Natural killer cell (primary cell): ENCODE measurements around the gene CEP128. TPM values are rescaled to one million over a fixed set of nuclear protein-coding genes. Genes with fewer than 3 reads are reported as not detected.

Source experiments
- ATAC-seq, 3 donors: fragments of 150-1000 bp in 2 of 3; fragments of 200-7000 bp in 1 of 3; cut with Tn5 transposase; 1 replicate in 1 of 3; 2 replicates in 2 of 3; pipeline ENCODE4 v1.10.0; 2021; ENCODE audit warnings: mild to moderate bottlenecking in 2 of 3, moderate library complexity in 2 of 3
- DNase-seq, 2 donors: peaks; one replicate each; pipeline versions ENCODE4 v3.0.0 to v3.0.0-alpha.2; 2013 to 2021; ENCODE audit warnings: mixed read lengths in 1 of 2
- H3K27ac ChIP-seq: one replicate; pipeline ENCODE4 v1.5.1; 2013; ENCODE audit warnings: mild to moderate bottlenecking, low read length
- H3K27me3 ChIP-seq: one replicate; pipeline ENCODE4 v1.6.1; 2013; ENCODE audit warnings: low read length; ENCODE audit not compliant: control insufficient read depth, insufficient read depth
- H3K36me3 ChIP-seq: one replicate; pipeline ENCODE4 v1.6.1; 2013; ENCODE audit warnings: low read length; ENCODE audit not compliant: control insufficient read depth, insufficient read depth
- H3K4me1 ChIP-seq: one replicate; pipeline ENCODE4 v1.6.1; 2013; ENCODE audit warnings: low read length; ENCODE audit not compliant: control insufficient read depth, insufficient read depth
- H3K4me3 ChIP-seq: one replicate; pipeline ENCODE4 v1.5.1; 2013; ENCODE audit warnings: low read length
- H3K9me3 ChIP-seq: one replicate; pipeline ENCODE4 v1.6.1; 2013; ENCODE audit warnings: low read length; ENCODE audit not compliant: control insufficient read depth, insufficient read depth
- H3K27ac Mint-ChIP-seq, 2 donors: one replicate each; pipeline ENCODE4 v1.8.0; 2022; ENCODE audit warnings: mild to moderate bottlenecking in 2 of 2, mixed read lengths in 2 of 2, moderate library complexity in 1 of 2
- H3K27me3 Mint-ChIP-seq, 2 donors: one replicate each; pipeline ENCODE4 v1.8.0; 2022; ENCODE audit warnings: low read depth in 2 of 2, mixed read lengths in 2 of 2
- H3K36me3 Mint-ChIP-seq: one replicate; pipeline ENCODE4 v1.8.0; 2022; ENCODE audit warnings: mixed read lengths
- H3K4me1 Mint-ChIP-seq, 2 donors: one replicate each; pipeline ENCODE4 v1.8.0; 2022; ENCODE audit warnings: mixed read lengths in 2 of 2
- H3K4me3 Mint-ChIP-seq: one replicate; pipeline ENCODE4 v1.8.0; 2022; ENCODE audit warnings: mild to moderate bottlenecking, moderate library complexity, mixed read lengths
- H3K9me3 Mint-ChIP-seq, 2 donors: one replicate each; pipeline ENCODE4 v1.8.0; 2022; ENCODE audit warnings: mixed read lengths in 2 of 2
- WGBS: methylation state at CpG from one replicate; pipeline ENCODE4 v1.1.7; 2013; ENCODE audit warnings: missing lambda C conversion rate; ENCODE audit not compliant: insufficient coverage; 5-methylcytosine and 5-hydroxymethylcytosine counted together
- intact Hi-C: fragments of 100-400 bp; cut with micrococcal nuclease; formaldehyde crosslinking; loops from one replicate; pipeline ENCODE4 v1.14.2; 2022
- total RNA-seq, 4 donors: library from RNA; stranded (reverse); fragments of 120-200 nt in 1 of 4; gene quantifications; one replicate each; pipeline versions ENCODE4 v1.2.3 to v1.2.4, GENCODE V29; 2013 to 2022
- TF ChIP-seq, protein P1 (sequence below): fragments of 200-600 bp; IDR thresholded peaks from one replicate; pipeline ENCODE4 v1.8.0; 2022; ENCODE audit warnings: antibody characterized with exemption

CEP128 gene
- total RNA-seq, 3 donors from 2014 or later (not counting 1 experiment from before 2014, with no cell fraction given): 14.4 to 16.7 (median 15.6) TPM

DNA sequence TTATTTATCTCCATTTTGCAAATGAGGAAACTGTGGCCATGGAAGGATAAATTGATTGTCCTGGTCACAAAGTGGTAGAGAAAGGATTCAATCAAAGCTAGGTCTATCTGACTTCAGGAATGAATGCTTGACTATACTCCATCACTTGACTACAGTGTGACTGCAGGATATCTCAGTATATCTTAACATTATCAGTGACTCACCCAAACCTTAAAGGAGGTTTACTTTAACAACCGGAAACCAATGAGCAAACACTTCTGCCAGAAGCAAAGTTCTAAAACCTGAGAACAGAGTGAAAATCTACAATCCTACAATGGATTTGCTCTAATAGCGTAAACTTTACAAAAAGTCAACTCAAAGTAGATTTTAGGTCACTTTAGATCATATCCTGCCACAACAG lies 277.0 kb downstream of the CEP128 start:
- ATAC-seq (no peak), DNase-seq (no peak)
- no peak overlapping the region for H3K4me3 Mint-ChIP-seq

GRCh38 chr14:80663541-80663940 lies 278.0 kb downstream of the CEP128 start:
- no peaks in the 10 kb centered on the region for H3K36me3 ChIP-seq
- H3K27ac ChIP-seq: no peak overlapping the region
- TF ChIP-seq, protein P1, sequence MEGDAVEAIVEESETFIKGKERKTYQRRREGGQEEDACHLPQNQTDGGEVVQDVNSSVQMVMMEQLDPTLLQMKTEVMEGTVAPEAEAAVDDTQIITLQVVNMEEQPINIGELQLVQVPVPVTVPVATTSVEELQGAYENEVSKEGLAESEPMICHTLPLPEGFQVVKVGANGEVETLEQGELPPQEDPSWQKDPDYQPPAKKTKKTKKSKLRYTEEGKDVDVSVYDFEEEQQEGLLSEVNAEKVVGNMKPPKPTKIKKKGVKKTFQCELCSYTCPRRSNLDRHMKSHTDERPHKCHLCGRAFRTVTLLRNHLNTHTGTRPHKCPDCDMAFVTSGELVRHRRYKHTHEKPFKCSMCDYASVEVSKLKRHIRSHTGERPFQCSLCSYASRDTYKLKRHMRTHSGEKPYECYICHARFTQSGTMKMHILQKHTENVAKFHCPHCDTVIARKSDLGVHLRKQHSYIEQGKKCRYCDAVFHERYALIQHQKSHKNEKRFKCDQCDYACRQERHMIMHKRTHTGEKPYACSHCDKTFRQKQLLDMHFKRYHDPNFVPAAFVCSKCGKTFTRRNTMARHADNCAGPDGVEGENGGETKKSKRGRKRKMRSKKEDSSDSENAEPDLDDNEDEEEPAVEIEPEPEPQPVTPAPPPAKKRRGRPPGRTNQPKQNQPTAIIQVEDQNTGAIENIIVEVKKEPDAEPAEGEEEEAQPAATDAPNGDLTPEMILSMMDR: no peak
- no peaks in the 10 kb centered on the region for H3K27me3 ChIP-seq
- no peaks in the 10 kb centered on the region for H3K4me1 ChIP-seq
- peaks cover 15% of the 10 kb centered on the region for H3K36me3 Mint-ChIP-seq
- H3K4me3 ChIP-seq: no peak overlapping the region
- H3K4me3 Mint-ChIP-seq: no peak overlapping the region
- no peak for ATAC-seq
- no peaks in the 10 kb centered on the region for H3K4me1 Mint-ChIP-seq
- H3K9me3 Mint-ChIP-seq: peaks cover 8% of the 10 kb centered on the region in 2 donors
- intact Hi-C loops: no loop called here
- WGBS: 92% methylated on average over 2 of the region's 2 CpGs
- no peaks in the 10 kb centered on the region for H3K27me3 Mint-ChIP-seq
- peaks cover 1% of the 10 kb centered on the region for H3K9me3 ChIP-seq
- no peak for DNase-seq
- H3K27ac Mint-ChIP-seq: no peak overlapping the region

More for the DNA sequence above, 277.0 kb downstream of the CEP128 start:
- H3K4me3 ChIP-seq: no peak overlapping the region
- H3K36me3 ChIP-seq: no peaks in the 10 kb centered on the region
- peaks cover 11 to 15% of the 10 kb centered on the region in 2 donors for H3K9me3 Mint-ChIP-seq
- no peaks in the 10 kb centered on the region for H3K27me3 ChIP-seq
- H3K36me3 Mint-ChIP-seq: peaks cover 25% of the 10 kb centered on the region
- H3K9me3 ChIP-seq: peaks cover 5% of the 10 kb centered on the region
- no peak overlapping the region for H3K27ac Mint-ChIP-seq
- no peaks in the 10 kb centered on the region for H3K27me3 Mint-ChIP-seq
- H3K27ac ChIP-seq: no peak overlapping the region
- intact Hi-C loops: no loop called here
- TF ChIP-seq, protein P1: no peak
- H3K4me1 Mint-ChIP-seq: no peaks in the 10 kb centered on the region
- no peaks in the 10 kb centered on the region for H3K4me1 ChIP-seq
- 89% methylated on average over 2 of the region's 2 CpGs for WGBS

GRCh38 chr14:80659783-80660182 lies 281.8 kb downstream of the CEP128 start:
- Mint-ChIP-seq H3K27me3 (no peaks in the 10 kb centered on the region), H3K4me1 (no peaks in the 10 kb centered on the region), H3K4me3 (no peak overlapping the region), H3K36me3 (no peaks in the 10 kb centered on the region), H3K27ac (no peak overlapping the region), H3K9me3 (peaks cover 4 to 6% of the 10 kb centered on the region in 2 donors)
- no peak overlapping the region for H3K27ac ChIP-seq
- TF ChIP-seq, protein P1: no peak
- 100% methylated on average over 1 of the region's 2 CpGs for WGBS
- ATAC-seq (no peak), DNase-seq (no peak)
- H3K4me3 ChIP-seq: no peak overlapping the region
- no peaks in the 10 kb centered on the region for H3K9me3 ChIP-seq
- no peaks in the 10 kb centered on the region for H3K4me1 ChIP-seq
- H3K27me3 ChIP-seq: no peaks in the 10 kb centered on the region
- no peaks in the 10 kb centered on the region for H3K36me3 ChIP-seq
- intact Hi-C loops: no loop called here

- ATAC-seq (no peak), DNase-seq (no peak)
- Histone ChIP-seq H3K36me3 (no peaks in the 10 kb centered on the region), H3K27ac (no peak overlapping the region), H3K27me3 (no peaks in the 10 kb centered on the region), H3K9me3 (no peaks in the 10 kb centered on the region), H3K4me3 (no peak overlapping the region), H3K4me1 (no peaks in the 10 kb centered on the region)
- intact Hi-C loops: no loop called here
- H3K36me3 Mint-ChIP-seq: no peaks in the 10 kb centered on the region
- peaks cover 6 to 11% of the 10 kb centered on the region in 2 donors for H3K9me3 Mint-ChIP-seq
- no peak overlapping the region for H3K4me3 Mint-ChIP-seq
- no peaks in the 10 kb centered on the region for H3K4me1 Mint-ChIP-seq
- 94% methylated on average over 1 of the region's 1 CpG for WGBS
- H3K27me3 Mint-ChIP-seq: no peaks in the 10 kb centered on the region
- H3K27ac Mint-ChIP-seq: no peak overlapping the region
- TF ChIP-seq, protein P1: no peak
Observed at GRCh38 chr14:80658733-80659132, 282.8 kb downstream of the CEP128 start.
